ENCODE data around the gene KIF26B. TPM values are rescaled to one million over a fixed set of nuclear protein-coding genes. Genes with fewer than 3 reads are reported as not detected.
A peak's percentile ranks its signal among the peaks of the same experiment; 100 is the strongest.

Gene KIF26B
- total RNA-seq, 4 donors from 2014 or later, result 2.4 to 6.7 (median 6.1) TPM

DNA sequence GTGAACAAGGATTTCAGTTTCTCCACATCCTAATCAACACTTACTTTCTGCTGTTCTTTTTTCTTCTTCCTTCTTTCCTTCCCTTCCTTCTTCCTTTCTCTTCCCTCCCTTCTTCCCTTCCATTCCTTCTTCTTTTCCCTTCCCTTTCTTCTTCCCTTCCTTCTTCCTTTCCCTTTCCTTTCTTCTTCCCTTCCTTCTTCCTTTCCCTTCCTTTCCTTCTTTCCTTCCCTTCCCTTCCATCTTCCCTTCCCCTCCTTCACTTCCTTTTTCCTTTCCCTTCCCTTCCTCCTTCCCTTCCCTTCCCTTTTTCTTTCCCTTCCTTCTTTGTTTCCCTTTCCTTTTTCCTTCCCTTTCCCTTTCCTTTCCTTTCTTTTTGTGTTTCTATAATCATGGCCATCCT lies 115.3 kb downstream of the KIF26B start:
- intact Hi-C loops (cut with DNase I), result no loop called here
- no peaks in the 10 kb centered on the region for H3K27me3 ChIP-seq
- H3K4me3 ChIP-seq (replicated peaks in 1 of 3), result no peak overlapping the region
- no peaks in the 10 kb centered on the region for H3K36me3 ChIP-seq
- H3K9me3 ChIP-seq, result no peaks in the 10 kb centered on the region
- H3K4me1 ChIP-seq, result no peaks in the 10 kb centered on the region
- DNase-seq, result no peak
- no peak overlapping the region for H3K27ac ChIP-seq
- TF ChIP-seq, protein P1, sequence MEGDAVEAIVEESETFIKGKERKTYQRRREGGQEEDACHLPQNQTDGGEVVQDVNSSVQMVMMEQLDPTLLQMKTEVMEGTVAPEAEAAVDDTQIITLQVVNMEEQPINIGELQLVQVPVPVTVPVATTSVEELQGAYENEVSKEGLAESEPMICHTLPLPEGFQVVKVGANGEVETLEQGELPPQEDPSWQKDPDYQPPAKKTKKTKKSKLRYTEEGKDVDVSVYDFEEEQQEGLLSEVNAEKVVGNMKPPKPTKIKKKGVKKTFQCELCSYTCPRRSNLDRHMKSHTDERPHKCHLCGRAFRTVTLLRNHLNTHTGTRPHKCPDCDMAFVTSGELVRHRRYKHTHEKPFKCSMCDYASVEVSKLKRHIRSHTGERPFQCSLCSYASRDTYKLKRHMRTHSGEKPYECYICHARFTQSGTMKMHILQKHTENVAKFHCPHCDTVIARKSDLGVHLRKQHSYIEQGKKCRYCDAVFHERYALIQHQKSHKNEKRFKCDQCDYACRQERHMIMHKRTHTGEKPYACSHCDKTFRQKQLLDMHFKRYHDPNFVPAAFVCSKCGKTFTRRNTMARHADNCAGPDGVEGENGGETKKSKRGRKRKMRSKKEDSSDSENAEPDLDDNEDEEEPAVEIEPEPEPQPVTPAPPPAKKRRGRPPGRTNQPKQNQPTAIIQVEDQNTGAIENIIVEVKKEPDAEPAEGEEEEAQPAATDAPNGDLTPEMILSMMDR (IDR thresholded peaks at IDR 0.05), result no peak
- no peak for TF ChIP-seq POLR2A (IDR thresholded peaks at IDR 0.05)

DNA sequence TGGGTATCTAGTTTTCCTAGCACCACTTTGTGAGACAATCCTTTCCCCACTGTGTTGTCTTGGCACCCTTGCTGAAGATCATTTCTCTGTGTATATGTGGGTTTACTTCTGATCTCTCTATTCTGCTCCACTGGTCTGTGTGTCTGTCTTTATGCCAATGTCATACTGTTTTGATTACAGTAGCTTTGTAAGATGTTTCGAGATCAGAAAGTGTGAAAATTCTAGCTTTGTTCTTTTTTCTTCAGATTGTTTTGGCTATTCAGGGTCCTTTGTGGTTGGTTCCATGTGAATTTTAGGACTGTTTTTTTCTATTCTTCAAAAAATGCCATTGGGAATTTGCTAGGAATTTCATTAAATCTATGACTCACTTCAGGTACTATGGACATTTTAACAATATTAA lies 116.2 kb downstream of the KIF26B start:
- TF ChIP-seq, protein P1 (IDR thresholded peaks at IDR 0.05), result no peak
- TF ChIP-seq POLR2A (IDR thresholded peaks at IDR 0.05), result no peak
- Histone ChIP-seq H3K9me3 (no peaks in the 10 kb centered on the region), H3K36me3 (no peaks in the 10 kb centered on the region), H3K27me3 (no peaks in the 10 kb centered on the region), H3K4me1 (no peaks in the 10 kb centered on the region), H3K4me3 (replicated peaks in 1 of 3) (no peak overlapping the region), H3K27ac (no peak overlapping the region)
- intact Hi-C loops (cut with DNase I), result no loop called here
- WGBS, 2 donors, result 93 to 100% methylated on average over 1 of the region's 1 CpG
- no peak for DNase-seq

DNA sequence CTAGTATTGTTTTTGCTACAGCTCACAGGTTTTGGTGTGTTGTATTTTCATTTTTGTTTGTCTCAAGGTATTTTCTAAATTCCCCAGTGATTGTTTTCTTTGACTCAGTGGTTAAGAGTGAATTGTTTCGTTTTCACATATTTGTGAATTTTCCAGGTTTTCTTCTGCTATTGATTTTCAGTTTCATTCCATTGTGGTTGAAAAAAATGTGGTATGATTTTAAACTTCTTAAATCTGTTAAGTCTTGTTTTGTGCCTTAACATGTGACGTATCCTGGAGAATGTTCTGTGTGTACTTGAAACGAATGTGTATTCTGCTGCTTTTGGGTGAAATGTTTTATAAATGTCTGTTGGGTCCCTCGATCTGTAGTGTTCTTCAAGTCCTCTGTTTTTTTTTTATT lies 117.9 kb downstream of the KIF26B start:
- no peak for TF ChIP-seq POLR2A (IDR thresholded peaks at IDR 0.05)
- TF ChIP-seq, protein P1 (IDR thresholded peaks at IDR 0.05), result no peak
- peak overlapping the region in 2 of 3 donors; percentile 39 to 54 for H3K27ac ChIP-seq
- H3K27me3 ChIP-seq, result no peaks in the 10 kb centered on the region
- DNase-seq, result no peak
- 52 to 77% methylated on average over 4 of the region's 4 CpGs for WGBS, 2 donors
- H3K4me1 ChIP-seq, result peaks cover 0 to 3% of the 10 kb centered on the region in 2 donors
- intact Hi-C loops (cut with DNase I), result no loop called here
- no peak overlapping the region for H3K4me3 ChIP-seq (replicated peaks in 1 of 3)
- no peaks in the 10 kb centered on the region for H3K9me3 ChIP-seq
- H3K36me3 ChIP-seq, result no peaks in the 10 kb centered on the region

DNA sequence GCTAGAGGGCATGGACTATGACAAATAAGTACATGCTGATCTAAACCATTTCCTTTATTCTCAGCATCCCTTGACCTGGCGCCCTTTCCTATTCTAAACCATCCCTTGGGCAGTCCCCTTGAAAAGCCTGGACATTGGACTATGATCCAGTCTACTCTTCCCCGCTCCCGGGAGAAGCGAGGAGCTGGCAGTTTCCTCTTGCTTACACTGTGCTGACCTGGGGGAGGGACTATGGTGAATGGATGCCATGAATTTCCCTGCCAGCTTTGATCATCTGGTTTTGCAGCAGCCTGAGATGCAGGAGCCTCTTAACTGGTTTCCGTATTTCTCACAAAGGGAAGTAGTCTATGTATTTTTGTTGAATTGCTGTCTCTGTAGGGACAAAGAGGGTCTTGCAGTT lies 121.7 kb downstream of the KIF26B start:
- no peak for DNase-seq
- H3K9me3 ChIP-seq, result no peaks in the 10 kb centered on the region
- intact Hi-C loops (cut with DNase I), result no loop called here
- H3K27me3 ChIP-seq, result no peaks in the 10 kb centered on the region
- H3K27ac ChIP-seq, result no peak overlapping the region
- peaks cover 0 to 3% of the 10 kb centered on the region in 2 donors for H3K4me1 ChIP-seq
- 59 to 66% methylated on average over 5 of the region's 5 CpGs for WGBS, 2 donors
- no peaks in the 10 kb centered on the region for H3K36me3 ChIP-seq
- no peak overlapping the region for H3K4me3 ChIP-seq (replicated peaks in 1 of 3)
- TF ChIP-seq POLR2A (IDR thresholded peaks at IDR 0.05), result no peak
- TF ChIP-seq, protein P1 (IDR thresholded peaks at IDR 0.05), result no peak

DNA sequence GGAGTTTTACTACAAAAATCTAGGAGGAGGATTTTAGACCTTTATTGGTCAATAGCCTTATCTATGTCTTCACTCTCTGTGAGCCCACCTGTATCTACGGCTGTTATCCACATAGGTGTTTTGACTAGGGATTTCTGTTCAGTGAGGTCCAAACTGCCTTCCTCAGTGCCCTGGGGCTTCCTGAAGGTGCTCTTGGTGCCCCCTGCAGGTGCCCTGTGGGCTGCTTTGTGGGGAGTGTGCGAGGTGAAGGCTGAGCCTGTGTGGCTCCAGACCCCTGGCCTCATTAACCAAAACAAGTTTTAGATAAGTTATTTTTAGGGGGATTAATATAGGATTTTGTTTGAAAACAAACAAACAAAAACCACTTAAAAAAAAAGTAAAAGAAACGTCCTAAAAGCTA lies 122.5 kb downstream of the KIF26B start:
- 83 to 90% methylated on average over 3 of the region's 3 CpGs for WGBS, 2 donors
- intact Hi-C loops (cut with DNase I), result no loop called here
- Histone ChIP-seq H3K36me3 (no peaks in the 10 kb centered on the region), H3K4me1 (peaks cover 0 to 3% of the 10 kb centered on the region in 2 donors), H3K9me3 (no peaks in the 10 kb centered on the region), H3K4me3 (replicated peaks in 1 of 3) (no peak overlapping the region), H3K27me3 (no peaks in the 10 kb centered on the region), H3K27ac (no peak overlapping the region)
- TF ChIP-seq POLR2A (IDR thresholded peaks at IDR 0.05), result no peak
- TF ChIP-seq, protein P1 (IDR thresholded peaks at IDR 0.05), result peak in 4 of 6 experiments; percentile 38 to 53 (median 42)
- DNase-seq, result peak; percentile 50 to 54
